AG09309 (cell line): ENCODE measurements around the gene ACTR5.

Experiments used
- DNase-seq: peaks from one replicate; pipeline ENCODE4 v3.0.0-alpha.2; 2010; ENCODE audit warnings: low read depth
- H3K4me3 ChIP-seq: 2 replicates; pipeline ENCODE4 v1.5.1; 2011; ENCODE audit warnings: mild to moderate bottlenecking, low read depth, low read length, moderate library complexity; ENCODE audit not compliant: control insufficient read depth
- TF ChIP-seq, protein P1 (sequence below): IDR thresholded peaks from 2 replicates; pipeline ENCODE4 v1.5.1; 2011; ENCODE audit warnings: mild to moderate bottlenecking, low read depth, low read length, inconsistent platforms; ENCODE audit not compliant: insufficient read depth, control insufficient read depth; ENCODE audit errors: missing control alignments

ACTR5 gene

DNA sequence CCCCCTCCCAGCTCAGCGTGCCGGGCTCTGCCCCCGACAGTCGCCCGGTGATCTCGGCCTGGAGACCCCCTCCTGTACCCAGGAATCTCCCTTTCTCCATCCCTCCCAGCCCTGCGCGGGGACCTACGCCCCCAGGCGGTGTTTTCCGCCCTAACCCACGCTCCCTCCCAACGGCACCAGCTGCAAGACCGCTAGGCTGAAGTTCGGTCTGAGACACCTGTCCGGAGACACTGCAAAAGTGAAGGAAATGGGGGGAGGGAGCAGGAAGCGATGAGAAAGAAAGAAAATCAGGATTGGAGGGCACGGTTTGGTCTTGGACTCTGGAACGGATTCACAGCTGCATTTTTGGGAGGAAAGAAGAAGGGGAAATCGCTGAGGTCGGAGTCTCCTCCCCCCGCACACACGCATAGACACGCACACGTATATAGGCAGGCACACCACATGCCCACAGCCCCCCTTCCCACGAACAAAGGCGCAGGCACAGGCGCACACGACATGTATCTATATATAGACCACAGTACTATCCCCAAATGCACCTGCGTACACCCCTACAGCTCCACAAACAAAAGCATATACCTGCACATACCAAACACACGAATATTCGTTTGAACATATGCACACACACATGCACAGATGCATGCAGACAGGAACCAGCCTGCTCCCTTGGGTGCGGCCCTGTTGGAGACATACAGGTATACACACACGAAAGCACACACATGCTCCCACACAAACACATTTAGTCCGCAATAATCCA lies 22.9 kb upstream of the ACTR5 start:
- no peak overlapping the region for H3K4me3 ChIP-seq
- TF ChIP-seq, protein P1, sequence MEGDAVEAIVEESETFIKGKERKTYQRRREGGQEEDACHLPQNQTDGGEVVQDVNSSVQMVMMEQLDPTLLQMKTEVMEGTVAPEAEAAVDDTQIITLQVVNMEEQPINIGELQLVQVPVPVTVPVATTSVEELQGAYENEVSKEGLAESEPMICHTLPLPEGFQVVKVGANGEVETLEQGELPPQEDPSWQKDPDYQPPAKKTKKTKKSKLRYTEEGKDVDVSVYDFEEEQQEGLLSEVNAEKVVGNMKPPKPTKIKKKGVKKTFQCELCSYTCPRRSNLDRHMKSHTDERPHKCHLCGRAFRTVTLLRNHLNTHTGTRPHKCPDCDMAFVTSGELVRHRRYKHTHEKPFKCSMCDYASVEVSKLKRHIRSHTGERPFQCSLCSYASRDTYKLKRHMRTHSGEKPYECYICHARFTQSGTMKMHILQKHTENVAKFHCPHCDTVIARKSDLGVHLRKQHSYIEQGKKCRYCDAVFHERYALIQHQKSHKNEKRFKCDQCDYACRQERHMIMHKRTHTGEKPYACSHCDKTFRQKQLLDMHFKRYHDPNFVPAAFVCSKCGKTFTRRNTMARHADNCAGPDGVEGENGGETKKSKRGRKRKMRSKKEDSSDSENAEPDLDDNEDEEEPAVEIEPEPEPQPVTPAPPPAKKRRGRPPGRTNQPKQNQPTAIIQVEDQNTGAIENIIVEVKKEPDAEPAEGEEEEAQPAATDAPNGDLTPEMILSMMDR = no peak
- no peak for DNase-seq

DNA sequence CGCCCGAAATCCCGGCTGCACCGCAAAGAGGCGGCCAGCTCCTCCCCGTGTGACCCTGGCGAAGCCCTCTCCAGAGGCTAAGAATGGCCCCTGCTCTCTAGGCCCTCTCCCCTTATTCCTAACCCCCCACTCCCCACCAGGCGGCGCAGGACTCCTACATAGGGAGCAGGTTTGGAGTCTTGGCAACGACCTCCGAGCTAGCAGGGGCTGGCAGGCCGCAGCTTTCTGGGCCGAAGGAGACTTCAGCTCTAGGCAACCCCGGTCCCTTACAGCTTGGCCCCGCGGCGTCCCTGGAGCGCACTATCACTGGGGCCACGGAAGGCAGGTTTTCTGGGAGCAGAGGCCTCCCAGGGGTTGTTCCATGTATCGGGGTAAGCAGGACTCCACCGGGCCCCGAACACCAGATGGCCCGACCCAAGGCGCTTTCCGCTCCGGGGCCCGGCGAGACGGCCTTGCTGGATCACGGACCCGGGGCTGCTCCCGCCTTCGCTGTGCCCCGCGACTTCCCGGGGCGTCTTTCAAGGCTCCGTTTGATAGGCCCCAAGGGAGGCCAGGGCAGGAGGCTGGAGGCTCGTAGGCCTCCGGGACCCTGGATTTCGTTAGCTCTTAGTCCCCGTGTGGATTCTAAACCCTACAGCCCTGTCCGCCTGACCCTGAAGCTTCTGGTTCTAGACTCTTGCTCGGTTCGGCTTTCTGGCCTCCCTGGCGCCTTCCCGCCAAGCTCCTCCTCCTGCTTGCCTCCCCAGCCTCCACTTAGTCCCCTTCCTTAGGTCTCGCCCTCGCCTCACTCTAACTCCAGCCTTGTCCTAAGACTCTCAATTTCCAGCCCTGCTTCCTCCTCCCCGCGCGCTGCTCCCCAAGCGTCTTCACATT lies 22.1 kb upstream of the ACTR5 start:
- H3K4me3 ChIP-seq = no peak overlapping the region
- DNase-seq = no peak
- TF ChIP-seq, protein P1 = peak; percentile 40

- DNase-seq = no peak
- H3K4me3 ChIP-seq = no peak overlapping the region
- TF ChIP-seq, protein P1 = no peak
Measured at GRCh38 chr20:38726804-38727606, 21.3 kb upstream of the ACTR5 start.

GRCh38 chr20:38727607-38728190 lies 20.6 kb upstream of the ACTR5 start:
- TF ChIP-seq, protein P1 = no peak
- DNase-seq = no peak
- H3K4me3 ChIP-seq = no peak overlapping the region

- no peak for DNase-seq
- TF ChIP-seq, protein P1 = no peak
Measured at GRCh38 chr20:38728191-38728781, 20.0 kb upstream of the ACTR5 start.

More at GRCh38 chr20:38728191-38728781, 20.0 kb upstream of the ACTR5 start:
- H3K4me3 ChIP-seq = no peak overlapping the region
